Neural cell (in vitro differentiated cells): Measurements from ENCODE around the gene CCDC81. TPM values are rescaled to one million over a fixed set of nuclear protein-coding genes. Genes with fewer than 3 reads are reported as not detected.

Experiments used
- H2AFZ ChIP-seq: fragments of 200-600, 300-800 bp; sonication (generic), shearing (Covaris generic); 2 replicates; pipeline ENCODE4 v1.6.0; 2014; ENCODE audit warnings: low read depth, mild to moderate bottlenecking, antibody characterized with exemption, low read length, moderate library complexity
- H3F3A ChIP-seq: fragments of 200-600 bp; shearing (Covaris generic); 2 replicates; pipeline ENCODE4 v1.6.1; 2016; ENCODE audit warnings: mild to moderate bottlenecking, moderate library complexity, mixed read lengths, antibody characterized with exemption, low read length; ENCODE audit not compliant: insufficient read depth, poor library complexity, severe bottlenecking
- H3K27ac ChIP-seq: fragments of 200-600, 300-800 bp; sonication (generic), shearing (Covaris generic); 2 replicates; pipeline ENCODE4 v1.5.1; 2014; ENCODE audit warnings: mild to moderate bottlenecking, low read length, moderate library complexity
- H3K27me3 ChIP-seq: fragments of 300-800, 200-600 bp; sonication (generic), shearing (Covaris generic); 2 replicates; pipeline ENCODE4 v1.6.0; 2014; ENCODE audit warnings: mild to moderate bottlenecking, low read depth, low read length, moderate library complexity; ENCODE audit not compliant: insufficient read depth
- H3K36me3 ChIP-seq: fragments of 300-800, 200-600 bp; sonication (generic), shearing (Covaris generic); 2 replicates; pipeline ENCODE4 v1.5.1; 2014; ENCODE audit warnings: mild to moderate bottlenecking, antibody characterized with exemption, low read length, moderate library complexity; ENCODE audit not compliant: insufficient read depth
- H3K4me2 ChIP-seq: fragments of 300-800, 200-600 bp; sonication (generic), shearing (Covaris generic); 2 replicates; pipeline ENCODE4 v1.6.0; 2014; ENCODE audit warnings: mild to moderate bottlenecking, low read length
- H3K4me3 ChIP-seq: fragments of 300-800, 200-600 bp; sonication (generic), shearing (Covaris generic); 2 replicates; pipeline ENCODE4 v1.5.1; 2014; ENCODE audit warnings: mild to moderate bottlenecking, low read length, moderate library complexity
- H3K79me2 ChIP-seq: fragments of 200-600 bp; shearing (Covaris generic); replicated peaks from 2 replicates; pipeline ENCODE4 v1.6.0; 2014; ENCODE audit warnings: mild to moderate bottlenecking, low read length, moderate library complexity; ENCODE audit not compliant: insufficient read depth
- H3K9ac ChIP-seq: fragments of 300-800, 200-600 bp; sonication (generic), shearing (Covaris generic); 2 replicates; pipeline ENCODE4 v1.6.1; 2016; ENCODE audit warnings: mild to moderate bottlenecking, low read length, mixed read lengths
- H3K9me2 ChIP-seq: fragments of 200-600 bp; shearing (Covaris generic); 2 replicates; pipeline ENCODE4 v1.6.1; 2016; ENCODE audit warnings: mild to moderate bottlenecking, low read length, mixed read lengths; ENCODE audit not compliant: insufficient read depth
- H3K9me3 ChIP-seq: fragments of 200-600, 300-800 bp; sonication (generic), shearing (Covaris generic); 2 replicates; pipeline ENCODE4 v1.6.1; 2016; ENCODE audit warnings: mild to moderate bottlenecking, mixed run types, low read length, moderate library complexity, mixed read lengths
- H4K20me1 ChIP-seq: fragments of 200-600 bp; shearing (Covaris generic); 2 replicates; pipeline ENCODE4 v1.6.1; 2016; ENCODE audit warnings: mild to moderate bottlenecking, mixed run types; ENCODE audit not compliant: insufficient read depth
- CTCF ChIP-seq: fragments of 450-650 bp; IDR thresholded peaks from 2 replicates; pipeline ENCODE4 v1.5.1; 2014; ENCODE audit warnings: antibody characterized with exemption, mild to moderate bottlenecking, moderate library complexity; ENCODE audit not compliant: poor library complexity, severe bottlenecking
- EP300 ChIP-seq: fragments of 450-650 bp; conservative IDR thresholded peaks from 2 replicates; pipeline ENCODE4 v1.6.1; 2014; ENCODE audit warnings: antibody characterized with exemption, mild to moderate bottlenecking, moderate library complexity; ENCODE audit not compliant: poor library complexity, severe bottlenecking
- EZH2 ChIP-seq: fragments of 200-600, 300-800 bp; shearing (Covaris generic), sonication (generic); IDR thresholded peaks from 2 replicates; pipeline ENCODE4 v1.6.1; 2014; ENCODE audit warnings: antibody characterized with exemption, low read length, borderline replicate concordance, mild to moderate bottlenecking; ENCODE audit not compliant: insufficient read depth, poor library complexity, severe bottlenecking
- MXI1 ChIP-seq: fragments of 450-650 bp; conservative IDR thresholded peaks from 2 replicates; pipeline ENCODE4 v1.6.1; 2014; ENCODE audit warnings: antibody characterized with exemption, mild to moderate bottlenecking; ENCODE audit not compliant: poor library complexity, severe bottlenecking
- POLR2AphosphoS5 ChIP-seq: IDR thresholded peaks from 2 replicates; pipeline ENCODE4 v1.6.1; 2012
- RAD21 ChIP-seq: fragments of 450-650 bp; conservative IDR thresholded peaks from 2 replicates; pipeline ENCODE4 v1.6.1; 2014; ENCODE audit warnings: antibody characterized with exemption, mild to moderate bottlenecking, moderate library complexity
- REST ChIP-seq: IDR thresholded peaks from 2 replicates; pipeline ENCODE4 v1.6.1; 2012; ENCODE audit warnings: borderline replicate concordance
- SMC3 ChIP-seq: fragments of 450-650 bp; conservative IDR thresholded peaks from 2 replicates; pipeline ENCODE4 v1.6.1; 2014; ENCODE audit warnings: antibody characterized with exemption, mild to moderate bottlenecking, moderate library complexity; ENCODE audit not compliant: poor library complexity
- TAF1 ChIP-seq: IDR thresholded peaks from 2 replicates; pipeline ENCODE4 v1.6.1; 2012; ENCODE audit warnings: low read depth
- polyA plus RNA-seq: library from polyadenylated mRNA; depleted of rRNA; stranded (reverse); fragments of >200 nt; gene quantifications from 2 replicates; pipeline ENCODE4 v1.2.3, GENCODE V29; 2014

Gene CCDC81
- polyA plus RNA-seq, 1 donor from 2014 or later, result 2.5 TPM

GRCh38 chr11:86440305-86440716 is 65.6 kb downstream of the CCDC81 start:
- Histone ChIP-seq H3K9ac (no peak overlapping the region), H3K9me3 (no peaks in the 10 kb centered on the region), H3F3A (no peaks in the 10 kb centered on the region), H3K79me2 (no peaks in the 10 kb centered on the region), H3K9me2 (no peaks in the 10 kb centered on the region), H3K4me3 (no peak overlapping the region), H3K27me3 (no peaks in the 10 kb centered on the region), H4K20me1 (no peaks in the 10 kb centered on the region), H3K36me3 (no peaks in the 10 kb centered on the region), H3K27ac (no peak overlapping the region), H2AFZ (no peak overlapping the region), H3K4me2 (no peak overlapping the region)
- TF ChIP-seq MXI1, result no peak
- TF ChIP-seq TAF1, result no peak
- TF ChIP-seq EP300, result no peak
- TF ChIP-seq EZH2, result no peak
- no peak for TF ChIP-seq POLR2AphosphoS5
- no peak for TF ChIP-seq REST
- TF ChIP-seq RAD21, result no peak
- no peak for TF ChIP-seq CTCF
- no peak for TF ChIP-seq SMC3

- H3K4me3 ChIP-seq, result no peak overlapping the region
- no peak overlapping the region for H3K9ac ChIP-seq
- H3K27me3 ChIP-seq, result no peaks in the 10 kb centered on the region
- H3F3A ChIP-seq, result no peaks in the 10 kb centered on the region
- no peaks in the 10 kb centered on the region for H3K79me2 ChIP-seq
- no peak overlapping the region for H2AFZ ChIP-seq
- H3K36me3 ChIP-seq, result no peaks in the 10 kb centered on the region
- no peaks in the 10 kb centered on the region for H3K9me3 ChIP-seq
- no peaks in the 10 kb centered on the region for H3K9me2 ChIP-seq
- no peak overlapping the region for H3K27ac ChIP-seq
- no peak overlapping the region for H3K4me2 ChIP-seq
- H4K20me1 ChIP-seq, result no peaks in the 10 kb centered on the region
- TF ChIP-seq SMC3, result no peak
- no peak for TF ChIP-seq EP300
- TF ChIP-seq CTCF, result no peak
- TF ChIP-seq RAD21, result no peak
- no peak for TF ChIP-seq TAF1
- TF ChIP-seq EZH2, result no peak
- no peak for TF ChIP-seq MXI1
- TF ChIP-seq REST, result no peak
- no peak for TF ChIP-seq POLR2AphosphoS5
Observed at GRCh38 chr11:86440843-86441242, 66.2 kb downstream of the CCDC81 start.
